ENCODE data around the gene THSD7B.

- TF ChIP-seq CTCF (IDR thresholded peaks at IDR 0.05) (no peak; the same call in 1 of the 2 replicates), ZFX (IDR thresholded peaks at IDR 0.05; ENCODE audit: borderline replicate concordance) (no peak)
These were observed 912.1 kb downstream of the THSD7B start for GRCh38 chr2:137677466-137677865.
